ENCODE measurements around the gene DUSP28. TPM values are rescaled to one million over a fixed set of nuclear protein-coding genes. Genes with fewer than 3 reads are reported as not detected.
A peak's percentile ranks its signal among the peaks of the same experiment; 100 is the strongest.

Gene DUSP28
- total RNA-seq, 2 donors from 2014 or later, result 1.4 to 2.8 TPM

DNA sequence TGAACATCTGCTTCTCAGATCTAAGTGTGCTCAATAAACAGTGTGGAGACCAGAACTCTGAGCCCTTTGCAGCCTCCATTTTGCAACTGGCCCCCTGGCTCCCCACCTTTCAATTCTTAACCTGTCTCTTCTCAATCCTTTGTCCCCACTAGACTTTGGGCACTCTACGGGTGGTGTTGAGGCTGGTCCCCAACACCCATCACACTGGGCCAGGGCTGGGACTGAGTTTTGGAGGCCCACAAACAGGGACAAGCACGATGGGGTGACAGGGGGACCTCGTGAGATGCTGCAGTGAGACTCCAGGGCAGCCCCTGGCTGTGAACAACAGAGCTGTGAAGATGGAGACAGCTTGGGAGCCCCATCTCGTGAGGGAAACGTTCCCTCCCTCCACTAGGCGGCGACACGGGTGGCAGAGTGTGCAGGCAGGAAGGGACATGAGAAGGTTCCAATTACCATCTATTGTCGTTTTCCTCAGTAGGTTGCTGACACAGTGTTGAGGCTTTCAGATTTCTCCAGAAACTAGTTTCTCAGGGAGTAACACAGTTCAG lies 3.5 kb upstream of the DUSP28 start:
- no peak overlapping the region for H3K4me3 Mint-ChIP-seq
- TF ChIP-seq, protein P1, sequence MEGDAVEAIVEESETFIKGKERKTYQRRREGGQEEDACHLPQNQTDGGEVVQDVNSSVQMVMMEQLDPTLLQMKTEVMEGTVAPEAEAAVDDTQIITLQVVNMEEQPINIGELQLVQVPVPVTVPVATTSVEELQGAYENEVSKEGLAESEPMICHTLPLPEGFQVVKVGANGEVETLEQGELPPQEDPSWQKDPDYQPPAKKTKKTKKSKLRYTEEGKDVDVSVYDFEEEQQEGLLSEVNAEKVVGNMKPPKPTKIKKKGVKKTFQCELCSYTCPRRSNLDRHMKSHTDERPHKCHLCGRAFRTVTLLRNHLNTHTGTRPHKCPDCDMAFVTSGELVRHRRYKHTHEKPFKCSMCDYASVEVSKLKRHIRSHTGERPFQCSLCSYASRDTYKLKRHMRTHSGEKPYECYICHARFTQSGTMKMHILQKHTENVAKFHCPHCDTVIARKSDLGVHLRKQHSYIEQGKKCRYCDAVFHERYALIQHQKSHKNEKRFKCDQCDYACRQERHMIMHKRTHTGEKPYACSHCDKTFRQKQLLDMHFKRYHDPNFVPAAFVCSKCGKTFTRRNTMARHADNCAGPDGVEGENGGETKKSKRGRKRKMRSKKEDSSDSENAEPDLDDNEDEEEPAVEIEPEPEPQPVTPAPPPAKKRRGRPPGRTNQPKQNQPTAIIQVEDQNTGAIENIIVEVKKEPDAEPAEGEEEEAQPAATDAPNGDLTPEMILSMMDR (conservative IDR thresholded peaks at IDR 0.05), result peak; percentile 78

GRCh38 chr2:240557101-240557751 lies 2.9 kb upstream of the DUSP28 start:
- Histone ChIP-seq H3K27me3 (ENCODE audit: control insufficient read depth, insufficient read depth, low read length, poor library complexity, severe bottlenecking) (no peaks in the 10 kb centered on the region), H3K27ac (ENCODE audit: low read depth, low read length) (no peak overlapping the region), H3K4me3 (ENCODE audit: low read length) (no peak overlapping the region), H3K9me3 (ENCODE audit: control insufficient read depth, low read length) (peaks cover 2% of the 10 kb centered on the region), H3K4me1 (ENCODE audit: control insufficient read depth, insufficient read depth, low read length) (no peaks in the 10 kb centered on the region), H3K36me3 (ENCODE audit: control insufficient read depth, insufficient read depth, low read length) (peaks cover 4% of the 10 kb centered on the region), H3K9ac (ENCODE audit: extremely low read depth, low read length, poor library complexity, severe bottlenecking) (no peak overlapping the region)
- Mint-ChIP-seq H3K4me1 (peaks cover 9% of the 10 kb centered on the region), H3K27ac (no peak overlapping the region), H3K9me3 (peaks cover 1% of the 10 kb centered on the region), H3K4me3 (peak overlapping the region; percentile 24), H3K36me3 (ENCODE audit: low read depth) (peaks cover 12% of the 10 kb centered on the region), H3K27me3 (ENCODE audit: insufficient read depth) (peaks cover 25% of the 10 kb centered on the region)
- DNase-seq, result no peak
- WGBS, 2 experiments (ENCODE audit: insufficient coverage in 1 of 2, insufficient read length in 1 of 2), result 60 to 73% methylated on average over 29 to 51 of the region's 51 CpGs
- TF ChIP-seq, protein P1 (conservative IDR thresholded peaks at IDR 0.05), result peak; percentile 7

More for the DNA sequence above, 3.5 kb upstream of the DUSP28 start:
- H3K9ac ChIP-seq (ENCODE audit: extremely low read depth, low read length, poor library complexity, severe bottlenecking), result no peak overlapping the region
- Mint-ChIP-seq H3K27me3 (ENCODE audit: insufficient read depth) (peaks cover 25% of the 10 kb centered on the region), H3K36me3 (ENCODE audit: low read depth) (peaks cover 18% of the 10 kb centered on the region), H3K27ac (no peak overlapping the region), H3K4me1 (peaks cover 7% of the 10 kb centered on the region), H3K9me3 (peaks cover 7% of the 10 kb centered on the region)
- H3K4me1 ChIP-seq (ENCODE audit: control insufficient read depth, insufficient read depth, low read length), result no peaks in the 10 kb centered on the region
- no peaks in the 10 kb centered on the region for H3K27me3 ChIP-seq (ENCODE audit: control insufficient read depth, insufficient read depth, low read length, poor library complexity, severe bottlenecking)
- H3K36me3 ChIP-seq (ENCODE audit: control insufficient read depth, insufficient read depth, low read length), result peaks cover 9% of the 10 kb centered on the region
- whole genome bisulfite sequencing, 2 experiments (ENCODE audit: insufficient coverage in 1 of 2, insufficient read length in 1 of 2), result 42 to 66% methylated on average over 7 to 9 of the region's 9 CpGs
- H3K27ac ChIP-seq (ENCODE audit: low read depth, low read length), result no peak overlapping the region
- peak; percentile 89 for DNase-seq
- no peak overlapping the region for H3K4me3 ChIP-seq (ENCODE audit: low read length)
- H3K9me3 ChIP-seq (ENCODE audit: control insufficient read depth, low read length), result peaks cover 8% of the 10 kb centered on the region

DNA sequence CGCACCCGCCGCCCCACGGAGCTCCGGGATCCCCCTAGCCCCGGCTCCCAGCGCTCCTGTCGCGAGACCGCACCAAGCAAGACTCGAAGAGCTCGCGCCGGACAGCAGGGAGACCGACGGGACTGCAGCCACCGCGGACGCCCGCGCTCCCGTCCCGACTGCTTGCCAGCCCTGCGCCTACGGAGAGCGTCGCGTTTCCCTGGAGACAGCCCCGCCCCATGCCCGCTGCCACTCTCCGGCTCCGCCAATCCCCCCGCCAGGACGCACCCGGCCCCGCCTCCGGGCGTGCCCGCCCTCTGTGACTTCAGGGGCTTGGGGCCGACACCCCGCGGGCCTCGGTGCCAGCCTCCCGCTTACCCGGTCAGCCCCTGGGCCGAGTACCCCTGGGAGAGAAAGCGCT lies 2.3 kb upstream of the DUSP28 start, which contains the start of gene ANKMY1:
TSS of gene ANKMY1 (minus strand) at position 181 of the 400 bp plus-strand sequence. CDS start 653 bp downstream, outside the sequence.
- Histone ChIP-seq H3K27ac (ENCODE audit: low read depth, low read length) (no peak within 1 kb of the TSS), H3K9me3 (ENCODE audit: control insufficient read depth, low read length) (no peaks in the 10 kb centered on the region), H3K4me3 (ENCODE audit: low read length) (peak within 1 kb of the TSS; percentile 35), H3K27me3 (ENCODE audit: control insufficient read depth, insufficient read depth, low read length, poor library complexity, severe bottlenecking) (no peaks in the 10 kb centered on the region), H3K4me1 (ENCODE audit: control insufficient read depth, insufficient read depth, low read length) (no peaks in the 10 kb centered on the region), H3K9ac (ENCODE audit: extremely low read depth, low read length, poor library complexity, severe bottlenecking) (no peak within 1 kb of the TSS), H3K36me3 (ENCODE audit: control insufficient read depth, insufficient read depth, low read length) (peaks cover 7% of the 10 kb centered on the region)
- TF ChIP-seq, protein P1 (conservative IDR thresholded peaks at IDR 0.05), result no peak
- no peaks in the 10 kb centered on the region for H3K9me3 Mint-ChIP-seq
- H3K27ac Mint-ChIP-seq, result no peak within 1 kb of the TSS
- peaks cover 9% of the 10 kb centered on the region for H3K4me1 Mint-ChIP-seq
- peaks cover 16% of the 10 kb centered on the region for H3K36me3 Mint-ChIP-seq (ENCODE audit: low read depth)
- 6 to 13% methylated on average over 21 to 47 of the region's 47 CpGs for whole genome bisulfite sequencing, 2 experiments (ENCODE audit: insufficient coverage in 1 of 2, insufficient read length in 1 of 2)
- peak within 1 kb of the TSS; percentile 24 for H3K4me3 Mint-ChIP-seq
- DNase-seq, result peak; percentile 94
- H3K27me3 Mint-ChIP-seq (ENCODE audit: insufficient read depth), result peaks cover 25% of the 10 kb centered on the region

All from endodermal cell (in vitro differentiated cells).